GM18909 (cell line): ENCODE results near the gene SAP30BP.

Experiments used
- ATAC-seq: cut with Tn5 transposase; IDR thresholded peaks from one replicate; pipeline ENCODE4 v1.9.1; 2021; ENCODE audit warnings: mild to moderate bottlenecking; ENCODE audit not compliant: unreplicated experiment, poor library complexity

Gene SAP30BP

GRCh38 chr17:75681289-75681688, 14.2 kb downstream of the SAP30BP start:
- no peak for ATAC-seq

DNA sequence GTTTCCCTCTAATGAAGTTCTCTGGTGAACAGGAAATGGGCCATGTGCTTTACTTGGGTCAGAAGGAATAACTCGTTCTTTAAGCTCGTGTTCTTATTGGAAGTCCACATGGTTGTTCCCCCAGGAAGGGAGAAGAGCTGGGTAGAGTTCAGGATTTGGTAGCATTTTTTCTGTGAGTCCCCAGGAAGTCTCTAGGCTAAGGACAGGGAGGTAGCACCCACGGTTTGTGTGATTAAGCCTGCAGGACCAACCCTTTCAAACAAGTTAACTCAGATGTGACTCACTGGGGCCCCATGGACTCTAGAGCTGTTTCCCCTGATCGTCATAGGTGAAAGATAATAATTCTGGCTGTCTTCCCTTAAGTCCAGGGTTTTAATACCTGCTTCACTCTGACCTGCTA, 16.4 kb downstream of the SAP30BP start:
- no peak for ATAC-seq

DNA sequence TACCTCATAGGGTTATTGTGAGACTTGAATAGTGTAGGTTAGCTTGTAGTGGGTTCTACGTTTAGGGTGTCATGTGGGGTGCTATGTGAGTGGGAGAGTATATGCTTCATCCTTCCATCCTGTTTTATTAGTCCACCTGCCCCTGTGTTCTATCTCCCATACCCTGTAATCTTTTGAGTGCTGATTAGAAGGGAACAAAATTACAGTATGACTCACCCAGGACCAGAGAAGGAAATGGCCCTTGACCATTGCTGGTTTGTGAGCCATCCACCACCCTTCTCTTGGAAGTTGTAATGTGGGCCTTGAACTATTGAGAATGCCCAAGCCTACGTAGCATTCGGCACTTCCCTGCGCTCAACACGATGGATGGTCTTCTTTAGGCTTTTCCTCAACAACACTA, 17.1 kb downstream of the SAP30BP start:
- no peak for ATAC-seq

DNA sequence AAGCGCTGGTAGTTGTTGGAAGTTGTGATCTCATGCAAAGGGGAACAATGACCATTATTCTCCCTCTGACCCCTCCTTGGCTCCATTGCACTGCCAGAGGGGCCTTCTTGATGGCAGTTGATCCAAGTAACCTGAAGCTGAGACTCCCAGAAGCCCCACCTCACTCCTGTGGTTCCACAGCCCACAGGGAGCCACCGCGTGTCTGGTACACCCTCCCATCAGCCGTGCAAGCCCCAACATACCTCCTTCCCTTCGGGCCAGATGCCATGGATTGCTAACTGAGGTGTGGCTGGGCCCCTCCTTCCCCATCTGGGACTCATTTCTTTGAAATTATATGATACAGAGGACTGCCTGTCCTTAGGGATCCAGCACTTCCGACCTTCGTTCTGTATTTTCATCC, 17.8 kb downstream of the SAP30BP start:
- ATAC-seq, result no peak

- no peak for ATAC-seq
Measured at GRCh38 chr17:75685499-75685898, 18.4 kb downstream of the SAP30BP start.

DNA sequence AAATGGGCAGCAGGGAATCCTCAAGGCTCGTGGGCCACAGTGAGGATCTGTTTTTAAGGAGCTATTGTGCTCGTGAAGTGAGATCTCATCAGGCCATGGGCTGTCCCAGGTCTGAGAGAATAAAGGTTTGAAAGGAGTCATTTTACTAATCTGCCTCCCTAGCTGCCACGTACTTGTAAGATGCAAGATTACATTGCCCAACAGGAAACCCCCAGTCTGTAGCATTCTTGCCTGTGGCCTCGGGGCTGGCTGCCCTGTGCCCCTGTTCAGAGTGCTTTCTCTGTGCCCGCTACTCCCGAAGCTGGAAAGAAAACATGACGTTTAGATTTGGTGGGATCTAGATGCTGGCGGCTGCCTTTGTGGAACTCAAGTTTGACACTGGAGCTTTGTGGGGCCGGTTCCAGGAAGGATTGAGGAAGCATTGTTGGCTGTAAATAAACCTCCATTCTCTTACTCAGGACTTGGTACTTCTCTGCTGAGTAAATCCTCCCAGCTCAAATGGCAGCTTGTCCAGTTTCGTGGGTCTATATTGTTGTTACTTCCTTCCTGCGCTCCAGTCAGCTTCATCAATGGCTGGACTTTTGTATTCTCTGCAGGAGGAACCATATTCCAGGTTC, 21.2 kb downstream of the SAP30BP start:
- no peak for ATAC-seq

DNA sequence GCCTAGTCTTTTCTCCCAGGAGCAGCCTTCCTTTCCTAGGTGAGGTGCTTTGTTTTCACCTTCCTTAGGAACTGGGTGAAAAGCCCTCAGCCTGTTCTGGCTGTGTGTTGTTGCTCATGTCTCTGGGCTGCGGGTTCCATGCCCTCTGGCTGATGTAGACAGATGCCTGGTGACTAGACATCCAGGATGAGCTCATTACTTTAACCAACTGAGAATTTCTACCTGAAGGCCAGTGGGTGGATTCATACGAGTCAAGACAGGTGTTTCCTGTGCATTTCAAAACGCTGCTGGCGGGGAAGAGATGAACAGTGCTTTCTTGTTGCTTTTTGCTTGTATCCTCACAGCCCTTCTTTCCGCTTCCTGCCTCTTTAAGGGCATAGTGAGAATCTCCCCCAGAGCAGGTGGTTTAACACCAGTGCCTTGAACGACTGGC, 22.3 kb downstream of the SAP30BP start:
- ATAC-seq, result no peak

DNA sequence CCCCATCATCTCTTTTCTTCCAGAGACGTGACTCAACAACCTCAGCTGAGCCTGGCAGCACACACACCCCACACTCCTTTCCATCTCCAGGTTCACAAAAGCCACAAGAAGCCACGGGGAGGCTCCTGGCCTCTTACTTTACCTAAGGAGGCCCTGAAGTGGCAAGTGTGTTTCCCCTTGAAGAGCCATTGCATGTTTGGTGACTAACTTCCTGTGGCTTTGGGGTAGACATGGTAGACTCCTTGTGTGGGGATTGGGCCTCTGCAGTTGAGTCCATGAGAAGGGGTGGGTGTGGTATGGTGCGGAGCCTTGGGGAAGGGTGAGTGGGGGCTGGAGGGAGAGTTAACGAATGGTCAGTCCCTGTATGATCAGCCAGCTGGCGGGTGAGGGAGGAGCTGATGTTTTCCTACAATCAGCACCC, 24.2 kb downstream of the SAP30BP start:
- ATAC-seq, result no peak

GRCh38 chr17:75691801-75692626, 24.9 kb downstream of the SAP30BP start:
- ATAC-seq, result no peak

DNA sequence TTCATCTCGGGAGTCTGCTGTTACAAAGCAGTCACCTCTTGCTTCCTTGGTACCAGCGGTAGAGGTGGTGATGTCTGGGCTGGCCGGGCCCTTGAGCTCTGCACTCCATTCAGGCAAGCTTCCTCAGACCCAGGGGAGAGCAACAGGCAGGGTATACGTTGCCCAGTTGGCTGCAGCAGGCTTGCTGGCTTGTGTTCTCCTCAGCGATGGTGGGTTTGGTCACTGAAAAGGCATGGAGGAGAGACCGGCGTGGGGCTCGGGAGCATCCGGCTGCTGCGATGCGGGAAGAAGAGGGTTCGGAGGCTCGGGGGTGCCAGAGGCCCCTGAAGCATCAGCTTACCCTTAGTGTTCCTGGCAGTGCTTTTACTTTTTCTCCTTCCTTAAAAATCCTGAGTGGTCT, 25.8 kb downstream of the SAP30BP start:
- no peak for ATAC-seq

DNA sequence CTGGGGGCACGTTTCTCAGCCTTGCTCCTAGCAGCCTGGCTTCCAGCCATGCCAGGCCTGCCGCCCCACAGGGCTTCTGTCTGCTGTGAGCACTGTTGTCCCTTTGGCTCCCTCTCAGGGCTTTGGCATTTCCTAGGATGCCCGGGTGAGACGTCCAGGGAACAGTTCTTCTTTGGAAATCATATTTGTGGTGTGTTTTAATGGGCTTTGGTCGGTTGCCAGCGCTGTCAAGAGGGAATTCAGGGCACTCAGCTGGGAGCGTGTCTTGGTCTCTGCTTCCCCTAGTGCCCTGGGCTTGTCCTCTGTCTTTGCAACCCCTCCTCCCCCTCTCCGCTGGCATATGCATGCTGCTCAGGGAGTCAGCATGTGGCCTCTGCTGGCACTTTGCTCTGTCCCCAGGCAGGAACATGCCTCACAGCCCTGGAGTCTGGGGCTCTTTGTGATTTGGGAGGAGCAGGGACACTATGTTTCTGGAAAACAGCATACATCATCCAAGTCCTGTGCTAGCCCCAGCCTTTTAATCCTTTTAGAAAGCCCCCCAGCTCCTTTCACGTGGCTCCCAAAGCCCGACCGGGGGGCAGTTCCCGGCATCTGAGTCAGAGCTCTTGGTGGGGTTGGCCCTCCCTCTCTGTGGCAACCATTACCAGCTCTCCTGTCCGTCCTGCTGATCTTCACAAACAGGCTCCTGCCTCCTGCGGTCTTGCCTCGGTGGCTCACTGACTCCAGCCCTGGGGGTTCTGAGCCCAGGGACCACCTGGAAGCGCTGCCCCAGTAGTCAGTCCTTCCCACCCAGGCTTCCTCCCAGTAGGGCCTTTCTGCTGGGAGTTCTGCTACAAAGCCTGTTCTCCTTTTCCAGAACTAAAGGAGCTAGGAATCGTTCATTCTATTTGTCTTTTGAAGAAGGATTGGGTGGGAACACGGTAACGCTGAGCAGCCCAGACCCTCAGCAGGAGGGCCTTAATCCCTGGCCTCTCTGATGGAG, 26.7 kb downstream of the SAP30BP start:
- ATAC-seq, result no peak

- ATAC-seq, result no peak
Measured at GRCh38 chr17:75694536-75694935, 27.4 kb downstream of the SAP30BP start.

- ATAC-seq, result no peak
Measured at GRCh38 chr17:75695141-75695829, 28.1 kb downstream of the SAP30BP start.

- no peak for ATAC-seq
Measured at GRCh38 chr17:75695830-75696271, 28.7 kb downstream of the SAP30BP start.

- ATAC-seq, result no peak
Measured at GRCh38 chr17:75697651-75698291, 30.6 kb downstream of the SAP30BP start.

DNA sequence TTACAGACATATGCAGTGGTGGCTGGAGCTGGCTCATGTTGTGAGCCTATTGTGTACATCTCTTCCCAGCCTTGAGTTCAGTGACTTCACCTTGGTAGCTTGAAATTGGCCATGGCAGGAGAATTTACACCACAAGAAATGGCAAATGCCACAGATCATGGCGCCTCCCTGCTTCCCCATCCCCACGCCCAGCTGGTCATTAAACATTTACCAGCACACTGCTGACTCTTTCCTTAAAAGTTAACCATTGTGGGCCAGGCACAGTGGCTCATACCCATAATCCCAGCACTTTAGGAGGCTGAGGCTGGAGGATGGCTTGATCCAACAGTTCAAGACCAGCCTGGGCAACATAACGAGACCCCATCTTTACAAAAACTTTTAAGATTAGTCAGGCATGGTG, 31.5 kb downstream of the SAP30BP start:
- ATAC-seq, result no peak

DNA sequence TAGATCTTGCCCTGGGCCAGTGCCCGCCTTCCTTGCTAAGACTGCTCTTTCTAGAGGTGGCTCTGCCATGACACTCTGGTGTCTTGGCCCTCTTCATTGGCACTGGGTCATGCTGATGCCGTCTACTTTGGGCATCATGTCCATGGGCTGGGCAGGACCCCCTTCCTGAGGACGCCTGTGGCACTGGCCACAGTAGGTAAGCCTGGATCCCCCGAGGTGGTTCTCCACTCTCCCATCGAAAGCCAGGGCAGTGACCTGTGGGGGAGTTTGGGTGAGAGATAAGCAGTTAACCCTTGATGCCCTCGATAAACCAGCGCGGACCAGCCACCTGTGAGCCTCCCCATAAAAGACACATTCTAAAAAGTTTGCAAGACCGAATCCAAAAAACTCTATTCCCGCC, 34.1 kb downstream of the SAP30BP start:
- ATAC-seq, result no peak

GRCh38 chr17:75703191-75703590, 36.1 kb downstream of the SAP30BP start:
- no peak for ATAC-seq

GRCh38 chr17:75703591-75703990, 36.5 kb downstream of the SAP30BP start:
- no peak for ATAC-seq
